Spleen (tissue), 11 donors: Measurements from ENCODE around the gene HPCAL4. TPM values are rescaled to one million over a fixed set of nuclear protein-coding genes. Genes with fewer than 3 reads are reported as not detected.

Experiments used
- DNase-seq: peaks from one replicate; pipeline ENCODE4 v3.0.0-alpha.2; 2020
- H3K27ac ChIP-seq, 8 donors: fragments of 200-600 bp; sonication (generic) in 7 of 8; 1 replicate in 4 of 8; 2 replicates in 4 of 8; pipeline versions ENCODE4 v1.5.0 to v1.8.0; 2016 to 2021; ENCODE audit warnings: inconsistent platforms in 4 of 8, mild to moderate bottlenecking in 4 of 8, moderate library complexity in 1 of 8
- H3K27me3 ChIP-seq, 7 donors: fragments of 200-600 bp; sonication (generic) in 6 of 7; replicated peaks in 1 of 7; 1 replicate in 4 of 7; 2 replicates in 3 of 7; pipeline versions ENCODE4 v1.5.0 to v1.8.0; 2016 to 2021; ENCODE audit warnings: inconsistent platforms in 3 of 7, mild to moderate bottlenecking in 1 of 7
- H3K36me3 ChIP-seq, 6 donors: fragments of 200-600 bp; sonication (generic) in 5 of 6; 1 replicate in 4 of 6; 2 replicates in 2 of 6; pipeline versions ENCODE4 v1.5.0 to v1.8.0; 2016 to 2021; ENCODE audit warnings: inconsistent platforms in 2 of 6
- H3K4me1 ChIP-seq, 6 donors: fragments of 200-600 bp; sonication (generic) in 5 of 6; 1 replicate in 3 of 6; 2 replicates in 3 of 6; pipeline versions ENCODE4 v1.5.0 to v1.8.0; 2016 to 2021; ENCODE audit warnings: inconsistent platforms in 3 of 6
- H3K4me3 ChIP-seq, 8 donors: fragments of 200-600 bp; sonication (generic) in 7 of 8; 1 replicate in 4 of 8; 2 replicates in 4 of 8; pipeline versions ENCODE4 v1.5.0 to v1.8.0; 2016 to 2021; ENCODE audit warnings: inconsistent platforms in 4 of 8, mild to moderate bottlenecking in 4 of 8, moderate library complexity in 2 of 8
- H3K9me3 ChIP-seq, 8 donors: fragments of 200-600 bp; sonication (generic) in 7 of 8; 1 replicate in 4 of 8; 2 replicates in 4 of 8; pipeline versions ENCODE4 v1.5.0 to v1.8.0; 2016 to 2021; ENCODE audit warnings: inconsistent platforms in 4 of 8
- POLR2A ChIP-seq, 3 donors: fragments of 450-650 bp; IDR thresholded peaks; one replicate each; pipeline ENCODE4 v1.5.1; 2017; ENCODE audit warnings: antibody characterized with exemption in 3 of 3, mild to moderate bottlenecking in 1 of 3
- POLR2AphosphoS5 ChIP-seq, 3 donors: sonication (generic); formaldehyde crosslinking; IDR thresholded peaks; one replicate each; pipeline ENCODE4 v1.5.1; 2017; ENCODE audit warnings: antibody characterized with exemption in 3 of 3
- WGBS, 5 donors: extraction: QIAGEN DNeasy Blood & Tissue Kit in 3 of 5; methylation state at CpG; one replicate each; pipeline versions ENCODE4 v1.1.5 to v1.1.7; 2013 to 2018; 5-methylcytosine and 5-hydroxymethylcytosine counted together
- intact Hi-C: fragments of 100-400 bp; cut with DNase I; formaldehyde crosslinking; loops from one replicate; pipeline ENCODE4 v1.15.0; 2023; ENCODE audit warnings: low total_unique reads
- polyA plus RNA-seq, 3 donors: library from polyadenylated mRNA; stranded (reverse); fragments of 200-250 nt; gene quantifications; one replicate each; pipeline ENCODE4 v1.2.1, GENCODE V29; 2013
- total RNA-seq, 7 donors: library from RNA; depleted of rRNA in 3 of 7; stranded (reverse); fragments of >200 nt in 3 of 7; fragmentation: NEBNext Ultra II Directional in 4 of 7; extraction: Animal tissue kit (Norgen Biotek cat#: 25700) in 4 of 7; gene quantifications; one replicate each; pipeline versions ENCODE4 v1.1.0 to v1.2.1, GENCODE V29; 2016 to 2021
- TF ChIP-seq, protein P1 (sequence below), 11 experiments: fragments of 200-600 bp in 7 of 11; fragments of 450-650 bp in 4 of 11; sonication (generic) in 4 of 11; IDR thresholded peaks in 8 of 11; conservative IDR thresholded peaks in 3 of 11; 1 replicate in 7 of 11; 2 replicates in 4 of 11; pipeline versions ENCODE4 v1.4.0 to v1.8.0; 2016 to 2021; ENCODE audit warnings: antibody characterized with exemption in 11 of 11, inconsistent platforms in 4 of 11, mild to moderate bottlenecking in 1 of 11
- donor health status: healthy with polysubstance abuse.
- donor health status: DM: no; HTN: no; CAD: no; lungs with moderate emphysema.
- donor health status: DM: no; HTN: no; CAD: no.
- donor health status: Bipolar disorder and iron deficiency.
- donor health status: healthy.
- donor health status: DM: no; HTN: no; CAD: no.
- donor health status: DM: yes; HTN: yes; CAD: no.

Gene HPCAL4
- total and polyA plus RNA-seq, 10 donors: 0.10 to 0.70 (median 0.39) TPM

DNA sequence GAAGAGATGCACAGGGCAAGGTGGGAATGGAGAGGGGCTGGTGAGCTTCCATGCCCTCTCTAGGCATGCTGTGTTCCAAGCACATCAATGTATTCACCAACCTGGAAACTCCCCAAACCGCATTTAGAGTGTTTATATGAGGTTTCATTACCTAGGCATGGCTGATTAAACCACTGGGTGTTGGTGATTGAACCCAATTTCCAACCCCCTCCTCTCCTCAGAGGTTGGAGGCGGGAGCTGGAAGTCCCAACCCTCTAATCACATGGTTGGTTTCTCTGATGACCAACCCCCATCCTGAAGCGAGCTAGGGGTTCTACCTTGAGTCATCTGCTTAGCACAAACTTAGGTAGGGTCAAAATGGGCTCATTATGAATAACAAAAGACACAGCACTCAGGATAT lies 44.5 kb upstream of the HPCAL4 start:
- WGBS, 5 donors: 61 to 73% (median 69%) methylated on average over 3 of the region's 3 CpGs
- TF ChIP-seq POLR2A (IDR thresholded peaks at IDR 0.05): no peak
- TF ChIP-seq, protein P1, sequence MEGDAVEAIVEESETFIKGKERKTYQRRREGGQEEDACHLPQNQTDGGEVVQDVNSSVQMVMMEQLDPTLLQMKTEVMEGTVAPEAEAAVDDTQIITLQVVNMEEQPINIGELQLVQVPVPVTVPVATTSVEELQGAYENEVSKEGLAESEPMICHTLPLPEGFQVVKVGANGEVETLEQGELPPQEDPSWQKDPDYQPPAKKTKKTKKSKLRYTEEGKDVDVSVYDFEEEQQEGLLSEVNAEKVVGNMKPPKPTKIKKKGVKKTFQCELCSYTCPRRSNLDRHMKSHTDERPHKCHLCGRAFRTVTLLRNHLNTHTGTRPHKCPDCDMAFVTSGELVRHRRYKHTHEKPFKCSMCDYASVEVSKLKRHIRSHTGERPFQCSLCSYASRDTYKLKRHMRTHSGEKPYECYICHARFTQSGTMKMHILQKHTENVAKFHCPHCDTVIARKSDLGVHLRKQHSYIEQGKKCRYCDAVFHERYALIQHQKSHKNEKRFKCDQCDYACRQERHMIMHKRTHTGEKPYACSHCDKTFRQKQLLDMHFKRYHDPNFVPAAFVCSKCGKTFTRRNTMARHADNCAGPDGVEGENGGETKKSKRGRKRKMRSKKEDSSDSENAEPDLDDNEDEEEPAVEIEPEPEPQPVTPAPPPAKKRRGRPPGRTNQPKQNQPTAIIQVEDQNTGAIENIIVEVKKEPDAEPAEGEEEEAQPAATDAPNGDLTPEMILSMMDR (IDR thresholded peaks at IDR 0.05 in 8 of 11, conservative IDR thresholded peaks at IDR 0.05 in 3 of 11): no peak
- TF ChIP-seq POLR2AphosphoS5 (IDR thresholded peaks at IDR 0.05): no peak

DNA sequence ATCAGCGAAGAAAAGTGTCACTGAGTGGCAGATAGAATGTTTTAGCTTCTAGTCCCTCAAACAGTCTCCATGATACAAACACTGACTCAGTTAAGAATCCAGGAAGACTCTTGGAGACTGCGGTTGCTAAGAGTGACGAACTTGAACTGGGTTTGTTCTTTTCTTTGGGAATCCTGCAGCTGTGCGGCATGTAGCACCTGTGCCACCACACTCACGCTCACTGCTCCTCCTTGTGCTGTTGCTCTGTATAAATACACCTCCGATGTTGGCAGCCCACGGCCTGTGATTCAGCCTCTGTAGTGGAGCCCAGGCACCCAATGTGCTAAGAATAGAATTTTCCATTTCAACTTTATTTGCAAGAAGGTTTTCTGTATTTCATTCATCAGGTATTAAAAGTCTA lies 41.9 kb upstream of the HPCAL4 start:
- no peak for TF ChIP-seq POLR2A (IDR thresholded peaks at IDR 0.05)
- TF ChIP-seq POLR2AphosphoS5 (IDR thresholded peaks at IDR 0.05): no peak
- TF ChIP-seq, protein P1 (IDR thresholded peaks at IDR 0.05 in 8 of 11, conservative IDR thresholded peaks at IDR 0.05 in 3 of 11): no peak
- peaks cover 0 to 12% (median 2%) of the 10 kb centered on the region in 6 donors for H3K4me1 ChIP-seq
- intact Hi-C loops: no loop called here
- H3K27ac ChIP-seq: no peak overlapping the region
- no peak for DNase-seq
- no peaks in the 10 kb centered on the region for H3K9me3 ChIP-seq
- H3K4me3 ChIP-seq: no peak overlapping the region
- WGBS, 5 donors: 71 to 82% (median 75%) methylated on average over 7 of the region's 7 CpGs
- no peaks in the 10 kb centered on the region for H3K36me3 ChIP-seq
- H3K27me3 ChIP-seq: peaks cover 0 to 76% (median 37%) of the 10 kb centered on the region in 7 donors

More for the DNA sequence above, 44.5 kb upstream of the HPCAL4 start:
- peaks cover 0 to 54% (median 16%) of the 10 kb centered on the region in 7 donors for H3K27me3 ChIP-seq
- H3K36me3 ChIP-seq: peaks cover 0 to 9% (median 3%) of the 10 kb centered on the region in 6 donors
- no peak for DNase-seq
- no peak overlapping the region for H3K27ac ChIP-seq
- no peak overlapping the region for H3K4me3 ChIP-seq
- H3K9me3 ChIP-seq: no peaks in the 10 kb centered on the region
- peaks cover 6 to 35% (median 23%) of the 10 kb centered on the region in 6 donors for H3K4me1 ChIP-seq
- intact Hi-C loops: no loop called here

DNA sequence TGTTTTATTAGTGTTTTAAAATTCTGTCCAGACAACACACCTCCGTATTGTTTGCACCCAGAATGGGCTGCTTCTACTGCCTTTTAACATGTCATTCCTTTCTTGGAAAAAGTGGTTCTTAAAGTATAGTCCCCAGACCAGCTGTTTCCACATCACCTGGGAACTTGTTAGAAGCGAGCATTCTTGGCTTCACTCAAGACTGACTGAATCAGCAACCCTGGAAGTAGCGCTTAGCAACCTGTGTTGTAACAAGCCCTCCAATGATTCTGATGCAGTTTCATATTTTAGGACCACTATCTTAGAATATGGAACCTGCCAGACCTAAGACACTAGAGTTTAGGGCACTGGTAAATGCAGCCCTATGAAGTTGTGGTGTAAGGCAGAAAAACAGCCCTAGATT lies 41.5 kb upstream of the HPCAL4 start:
- no peak for DNase-seq
- Histone ChIP-seq H3K36me3 (no peaks in the 10 kb centered on the region), H3K4me1 (peaks cover 0 to 8% (median 0%) of the 10 kb centered on the region in 6 donors), H3K27ac (no peak overlapping the region), H3K9me3 (no peaks in the 10 kb centered on the region), H3K27me3 (peaks cover 0 to 80% (median 42%) of the 10 kb centered on the region in 7 donors), H3K4me3 (no peak overlapping the region)
- WGBS, 5 donors: 49 to 70% (median 60%) methylated on average over 3 of the region's 3 CpGs
- TF ChIP-seq POLR2A (IDR thresholded peaks at IDR 0.05) (no peak), POLR2AphosphoS5 (IDR thresholded peaks at IDR 0.05) (no peak)
- TF ChIP-seq, protein P1 (IDR thresholded peaks at IDR 0.05 in 8 of 11, conservative IDR thresholded peaks at IDR 0.05 in 3 of 11): no peak
- intact Hi-C loops: no loop called here

DNA sequence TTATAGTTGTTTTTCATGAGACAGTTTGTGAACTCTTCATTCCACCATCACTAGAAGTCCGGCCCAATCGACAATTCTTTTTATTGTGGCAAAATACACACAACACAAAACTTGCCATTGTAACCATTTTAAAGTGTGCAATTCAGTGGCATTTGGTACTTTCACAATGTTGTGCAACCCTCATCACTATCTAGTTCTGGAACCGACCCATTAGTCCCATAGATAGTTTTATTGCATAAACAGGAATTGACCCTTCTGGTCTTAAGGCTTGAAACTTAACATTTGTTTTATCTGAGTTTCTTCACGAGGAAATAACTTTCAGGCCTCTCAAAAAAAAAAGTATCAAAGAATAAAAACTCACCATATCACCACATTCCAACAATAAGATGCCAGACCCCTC lies 38.6 kb upstream of the HPCAL4 start:
- WGBS, 5 donors: 34 to 64% (median 56%) methylated on average over 3 to 4 of the region's 4 CpGs
- intact Hi-C loops: no loop called here
- no peak overlapping the region for H3K4me3 ChIP-seq
- H3K4me1 ChIP-seq: no peaks in the 10 kb centered on the region
- no peak for DNase-seq
- H3K27ac ChIP-seq: no peak overlapping the region
- no peaks in the 10 kb centered on the region for H3K9me3 ChIP-seq
- peaks cover 0 to 91% (median 54%) of the 10 kb centered on the region in 7 donors for H3K27me3 ChIP-seq
- no peaks in the 10 kb centered on the region for H3K36me3 ChIP-seq
- TF ChIP-seq, protein P1 (IDR thresholded peaks at IDR 0.05 in 8 of 11, conservative IDR thresholded peaks at IDR 0.05 in 3 of 11): no peak
